Nephron (organoid): ENCODE results near the gene KRTDAP.

Source experiments
- H3K27ac Mint-ChIP-seq, 3 experiments: 2 replicates each; pipeline ENCODE4 v1.8.0; 2020; ENCODE audit warnings: mixed read lengths in 3 of 3, mild to moderate bottlenecking in 2 of 3, moderate library complexity in 1 of 3
- H3K27me3 Mint-ChIP-seq: 2 replicates; pipeline ENCODE4 v1.8.0; 2021; ENCODE audit warnings: low read depth, mild to moderate bottlenecking, moderate library complexity, mixed read lengths
- H3K36me3 Mint-ChIP-seq: 2 replicates; pipeline ENCODE4 v1.8.0; 2020; ENCODE audit warnings: low read depth, mixed read lengths
- H3K4me1 Mint-ChIP-seq: 2 replicates; pipeline ENCODE4 v1.8.0; 2020; ENCODE audit warnings: mixed read lengths
- H3K4me3 Mint-ChIP-seq, 3 experiments: 2 replicates each; pipeline ENCODE4 v1.8.0; 2020; ENCODE audit warnings: mild to moderate bottlenecking in 3 of 3, mixed read lengths in 3 of 3, moderate library complexity in 2 of 3
- H3K9me3 Mint-ChIP-seq: 2 replicates; pipeline ENCODE4 v1.8.0; 2020; ENCODE audit warnings: mixed read lengths
- CTCF ChIP-seq, 3 experiments: fragments of 200-600 bp; sonication (generic); IDR thresholded peaks; one replicate each; pipeline ENCODE4 v1.5.0; 2021; ENCODE audit warnings: antibody characterized with exemption in 3 of 3; ENCODE audit not compliant: unreplicated experiment in 3 of 3

Gene KRTDAP

GRCh38 chr19:35533201-35533821 lies 43.0 kb upstream of the KRTDAP start, which contains the start of gene GAPDHS:
GAPDHS (plus strand) TSS chr19:35533456; CDS start chr19:35533528, 72 bp downstream.
- no peaks in the 10 kb centered on the region for H3K36me3 Mint-ChIP-seq
- TF ChIP-seq CTCF (IDR thresholded peaks at IDR 0.05; ENCODE audit: unreplicated experiment in 3 of 3), result no peak
- H3K4me1 Mint-ChIP-seq, result no peaks in the 10 kb centered on the region
- no peak within 1 kb of the TSS for H3K4me3 Mint-ChIP-seq
- peaks cover 16% of the 10 kb centered on the region for H3K27me3 Mint-ChIP-seq
- no peaks in the 10 kb centered on the region for H3K9me3 Mint-ChIP-seq
- H3K27ac Mint-ChIP-seq, result no peak within 1 kb of the TSS

- no peak for TF ChIP-seq CTCF (IDR thresholded peaks at IDR 0.05; ENCODE audit: unreplicated experiment in 3 of 3)
- H3K27ac Mint-ChIP-seq, result no peak overlapping the region
- H3K4me3 Mint-ChIP-seq, result no peak overlapping the region
- peaks cover 12% of the 10 kb centered on the region for H3K27me3 Mint-ChIP-seq
- no peaks in the 10 kb centered on the region for H3K9me3 Mint-ChIP-seq
- H3K4me1 Mint-ChIP-seq, result no peaks in the 10 kb centered on the region
- no peaks in the 10 kb centered on the region for H3K36me3 Mint-ChIP-seq
These were observed 41.0 kb upstream of the KRTDAP start for GRCh38 chr19:35531291-35531690.

GRCh38 chr19:35529241-35530218 lies 39.3 kb upstream of the KRTDAP start:
- Mint-ChIP-seq H3K4me1 (no peaks in the 10 kb centered on the region), H3K27me3 (peaks cover 21% of the 10 kb centered on the region), H3K9me3 (no peaks in the 10 kb centered on the region), H3K4me3 (no peak overlapping the region), H3K36me3 (no peaks in the 10 kb centered on the region), H3K27ac (no peak overlapping the region)
- TF ChIP-seq CTCF (IDR thresholded peaks at IDR 0.05; ENCODE audit: unreplicated experiment in 3 of 3), result no peak

GRCh38 chr19:35528218-35529038 lies 38.2 kb upstream of the KRTDAP start, which contains the start of gene SBSN:
SBSN (minus strand) TSS chr19:35528311; CDS start chr19:35528281, 30 bp downstream.
- no peak within 1 kb of the TSS for H3K27ac Mint-ChIP-seq
- H3K9me3 Mint-ChIP-seq, result no peaks in the 10 kb centered on the region

GRCh38 chr19:35525873-35526272 lies 35.6 kb upstream of the KRTDAP start:
- no peak for TF ChIP-seq CTCF (IDR thresholded peaks at IDR 0.05; ENCODE audit: unreplicated experiment in 3 of 3)
- Mint-ChIP-seq H3K9me3 (no peaks in the 10 kb centered on the region), H3K27ac (no peak overlapping the region), H3K27me3 (peaks cover 29% of the 10 kb centered on the region), H3K4me3 (no peak overlapping the region), H3K4me1 (no peaks in the 10 kb centered on the region), H3K36me3 (no peaks in the 10 kb centered on the region)

More at GRCh38 chr19:35528218-35529038, 38.2 kb upstream of the KRTDAP start, which contains the start of gene SBSN:
- Mint-ChIP-seq H3K36me3 (no peaks in the 10 kb centered on the region), H3K27me3 (peaks cover 23% of the 10 kb centered on the region), H3K4me1 (no peaks in the 10 kb centered on the region), H3K4me3 (no peak within 1 kb of the TSS)
- no peak for TF ChIP-seq CTCF (IDR thresholded peaks at IDR 0.05; ENCODE audit: unreplicated experiment in 3 of 3)
